OCI-LY7 (cell line): ENCODE results near the gene HOXA10. TPM values are rescaled to one million over a fixed set of nuclear protein-coding genes. Genes with fewer than 3 reads are reported as not detected.

Experiments
- BruUV-seq: library from RNA; stranded (reverse); fragments of 400-500 nt; replicated peaks from 2 replicates; lab custom pipeline; 2021; lab: Mats Ljungman, UMichigan
- CTCF ChIA-PET: fragments of 300-600 bp; sonication (Branson Sonifier 250); formaldehyde crosslinking; loops from one replicate; lab custom pipeline; 2022; ENCODE audit warnings: antibody characterized with exemption; ENCODE audit not compliant: unreplicated experiment; lab: Charles Lee
- POLR2A ChIA-PET: fragments of 300-600 bp; sonication (Branson Sonifier 250); formaldehyde crosslinking; loops from one replicate; lab custom pipeline; 2022; ENCODE audit warnings: antibody characterized with exemption; lab: Charles Lee
- DNase-seq: peaks from one replicate; pipeline ENCODE4 v3.0.0-alpha.2; 2015; ENCODE audit warnings: low spot score
- H2AFZ ChIP-seq: fragments of 200-600 bp; sonication (generic), shearing (Covaris generic); 2 replicates; pipeline ENCODE4 v1.6.1; 2014; ENCODE audit warnings: mild to moderate bottlenecking, antibody characterized with exemption, low read length, moderate library complexity
- H3K27ac ChIP-seq: fragments of 200-600 bp; sonication (generic); 2 replicates; pipeline ENCODE4 v1.5.1; 2014; ENCODE audit warnings: mixed run types, low read depth, mild to moderate bottlenecking, moderate library complexity, low read length, inconsistent platforms; ENCODE audit not compliant: poor library complexity, severe bottlenecking
- H3K36me3 ChIP-seq: fragments of 200-600 bp; sonication (generic); 2 replicates; pipeline ENCODE4 v1.6.1; 2014; ENCODE audit warnings: mild to moderate bottlenecking, antibody characterized with exemption, low read length, moderate library complexity, mixed read lengths; ENCODE audit not compliant: insufficient read depth
- H3K4me1 ChIP-seq: fragments of 200-600 bp; sonication (generic); 2 replicates; pipeline ENCODE4 v1.5.1; 2014; ENCODE audit warnings: mild to moderate bottlenecking, low read length; ENCODE audit not compliant: insufficient read depth, poor library complexity, severe bottlenecking
- H3K4me2 ChIP-seq: fragments of 200-600 bp; sonication (generic); 2 replicates; pipeline ENCODE4 v1.6.1; 2014; ENCODE audit warnings: mild to moderate bottlenecking, low read length
- H3K4me3 ChIP-seq: fragments of 200-600 bp; sonication (generic); 2 replicates; pipeline ENCODE4 v1.5.1; 2014; ENCODE audit warnings: mild to moderate bottlenecking, low read depth, low read length; ENCODE audit not compliant: poor library complexity, severe bottlenecking
- H3K79me2 ChIP-seq: fragments of 200-600 bp; sonication (generic); 2 replicates; pipeline ENCODE4 v1.6.1; 2016; ENCODE audit warnings: low read depth, mild to moderate bottlenecking, low read length, moderate library complexity, mixed read lengths; ENCODE audit not compliant: insufficient read depth
- H3K9me2 ChIP-seq: fragments of 200-600 bp; sonication (generic); 2 replicates; pipeline ENCODE4 v1.6.1; 2016; ENCODE audit warnings: mild to moderate bottlenecking, low read length, mixed read lengths; ENCODE audit not compliant: insufficient read depth
- H3K9me3 ChIP-seq: fragments of 200-600 bp; sonication (generic); 2 replicates; pipeline ENCODE4 v1.6.1; 2014; ENCODE audit warnings: mild to moderate bottlenecking, mixed run types, low read length, mixed read lengths
- H4K20me1 ChIP-seq: fragments of 200-600 bp; sonication (generic); 2 replicates; pipeline ENCODE4 v1.6.1; 2014; ENCODE audit warnings: mild to moderate bottlenecking, antibody characterized with exemption, low read length, moderate library complexity, mixed read lengths; ENCODE audit not compliant: insufficient read depth
- CTCF ChIP-seq: fragments of 200-600 bp; sonication (generic); conservative IDR thresholded peaks from 2 replicates; pipeline ENCODE4 v1.5.1; 2014; ENCODE audit warnings: mild to moderate bottlenecking, antibody characterized with exemption, low read length, moderate library complexity, mixed read lengths
- EZH2phosphoT487 ChIP-seq: fragments of 200-600 bp; sonication (generic); IDR thresholded peaks from 2 replicates; pipeline ENCODE4 v1.6.1; 2018; ENCODE audit warnings: low read depth, borderline replicate concordance, mild to moderate bottlenecking, mixed run types, antibody characterized with exemption, low read length, moderate library complexity, mixed read lengths
- intact Hi-C: fragments of 100-400 bp; cut with micrococcal nuclease; formaldehyde crosslinking; loops from one replicate; pipeline ENCODE4 v1.10.0; 2022; ENCODE audit not compliant: unreplicated experiment
- total RNA-seq, 2 experiments: library from RNA; depleted of rRNA in 1 of 2; stranded (reverse); fragments of >200 nt in 1 of 2; shearing (Covaris generic) in 1 of 2; gene quantifications; 2 replicates each; pipeline ENCODE4 v1.2.3, GENCODE V29; 2014 to 2022

The HOXA10 gene
- total RNA-seq, 2 experiments from 2014 or later = not detected

GRCh38 chr7:27205325-27206280 is 31.5 kb upstream of the HOXA10 start:
- POLR2A ChIA-PET = no interaction called here
- no peak overlapping the region for H3K4me2 ChIP-seq
- no peaks in the 10 kb centered on the region for H3K79me2 ChIP-seq
- CTCF ChIA-PET = no interaction called here
- H4K20me1 ChIP-seq = no peaks in the 10 kb centered on the region
- peaks cover 14% of the 10 kb centered on the region for H3K4me1 ChIP-seq
- H3K36me3 ChIP-seq = no peaks in the 10 kb centered on the region
- intact Hi-C loops = no loop called here
- H3K9me2 ChIP-seq = no peaks in the 10 kb centered on the region
- no peak overlapping the region for H3K27ac ChIP-seq
- TF ChIP-seq CTCF = no peak
- no peak for TF ChIP-seq EZH2phosphoT487
- no peaks in the 10 kb centered on the region for H3K9me3 ChIP-seq
- H3K4me3 ChIP-seq = no peak overlapping the region
- DNase-seq = no peak
- BruUV-seq = no TSS peak
- no peak overlapping the region for H2AFZ ChIP-seq

- POLR2A ChIA-PET = no interaction called here
- Histone ChIP-seq H3K9me2 (no peaks in the 10 kb centered on the region), H3K9me3 (no peaks in the 10 kb centered on the region), H3K4me1 (peaks cover 17% of the 10 kb centered on the region), H3K27ac (no peak overlapping the region), H3K4me2 (no peak overlapping the region), H3K36me3 (no peaks in the 10 kb centered on the region), H4K20me1 (no peaks in the 10 kb centered on the region), H3K79me2 (no peaks in the 10 kb centered on the region), H2AFZ (no peak overlapping the region), H3K4me3 (no peak overlapping the region)
- TF ChIP-seq CTCF = no peak
- no peak for TF ChIP-seq EZH2phosphoT487
- no peak for DNase-seq
- intact Hi-C loops = no loop called here
- CTCF ChIA-PET = no interaction called here
- BruUV-seq = no TSS peak
Observed at GRCh38 chr7:27204851-27205322, 30.8 kb upstream of the HOXA10 start.
